GM12873 (cell line): ENCODE data around the gene SAG.

Experiments
- TF ChIP-seq, protein P1 (sequence below): IDR thresholded peaks from 2 replicates; pipeline ENCODE4 v1.5.1; 2012; ENCODE audit warnings: low read depth, mild to moderate bottlenecking, moderate library complexity, low read length, control low read depth; ENCODE audit not compliant: insufficient read depth; ENCODE audit errors: missing control alignments

Gene SAG

DNA sequence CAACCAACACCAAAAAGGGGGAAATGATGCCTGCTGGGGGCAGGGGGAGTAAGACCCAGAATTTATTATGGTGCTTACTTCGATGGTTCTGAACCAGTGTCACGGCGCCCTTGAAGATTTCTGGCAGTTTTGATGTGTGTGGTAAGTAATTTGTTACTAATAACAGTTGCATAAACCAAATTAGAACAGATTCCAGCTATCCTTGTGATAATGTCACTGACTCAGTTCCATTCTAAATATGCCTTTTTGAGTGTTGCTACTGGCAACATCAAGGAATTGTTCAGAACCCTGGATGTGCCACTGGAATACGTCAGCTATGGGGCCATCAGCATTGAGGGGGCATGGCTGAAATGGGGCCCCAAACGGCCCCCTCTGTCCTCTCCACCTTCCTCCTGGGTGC is 11.6 kb downstream of the SAG start:
- TF ChIP-seq, protein P1, sequence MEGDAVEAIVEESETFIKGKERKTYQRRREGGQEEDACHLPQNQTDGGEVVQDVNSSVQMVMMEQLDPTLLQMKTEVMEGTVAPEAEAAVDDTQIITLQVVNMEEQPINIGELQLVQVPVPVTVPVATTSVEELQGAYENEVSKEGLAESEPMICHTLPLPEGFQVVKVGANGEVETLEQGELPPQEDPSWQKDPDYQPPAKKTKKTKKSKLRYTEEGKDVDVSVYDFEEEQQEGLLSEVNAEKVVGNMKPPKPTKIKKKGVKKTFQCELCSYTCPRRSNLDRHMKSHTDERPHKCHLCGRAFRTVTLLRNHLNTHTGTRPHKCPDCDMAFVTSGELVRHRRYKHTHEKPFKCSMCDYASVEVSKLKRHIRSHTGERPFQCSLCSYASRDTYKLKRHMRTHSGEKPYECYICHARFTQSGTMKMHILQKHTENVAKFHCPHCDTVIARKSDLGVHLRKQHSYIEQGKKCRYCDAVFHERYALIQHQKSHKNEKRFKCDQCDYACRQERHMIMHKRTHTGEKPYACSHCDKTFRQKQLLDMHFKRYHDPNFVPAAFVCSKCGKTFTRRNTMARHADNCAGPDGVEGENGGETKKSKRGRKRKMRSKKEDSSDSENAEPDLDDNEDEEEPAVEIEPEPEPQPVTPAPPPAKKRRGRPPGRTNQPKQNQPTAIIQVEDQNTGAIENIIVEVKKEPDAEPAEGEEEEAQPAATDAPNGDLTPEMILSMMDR: no peak

DNA sequence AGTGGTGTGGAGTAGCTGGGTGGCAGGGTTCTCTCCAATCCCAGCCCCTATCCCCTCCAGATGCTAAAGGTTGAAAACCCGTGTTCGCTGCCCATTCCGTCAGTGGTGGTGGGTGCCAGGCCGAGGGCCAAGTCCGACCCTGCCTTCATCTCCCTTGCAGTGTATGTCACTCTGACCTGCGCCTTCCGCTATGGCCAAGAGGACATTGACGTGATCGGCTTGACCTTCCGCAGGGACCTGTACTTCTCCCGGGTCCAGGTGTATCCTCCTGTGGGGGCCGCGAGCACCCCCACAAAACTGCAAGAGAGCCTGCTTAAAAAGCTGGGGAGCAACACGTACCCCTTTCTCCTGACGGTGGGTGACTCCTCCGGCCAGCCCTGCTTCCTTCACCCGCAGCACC is 12.9 kb downstream of the SAG start:
- TF ChIP-seq, protein P1: no peak

DNA sequence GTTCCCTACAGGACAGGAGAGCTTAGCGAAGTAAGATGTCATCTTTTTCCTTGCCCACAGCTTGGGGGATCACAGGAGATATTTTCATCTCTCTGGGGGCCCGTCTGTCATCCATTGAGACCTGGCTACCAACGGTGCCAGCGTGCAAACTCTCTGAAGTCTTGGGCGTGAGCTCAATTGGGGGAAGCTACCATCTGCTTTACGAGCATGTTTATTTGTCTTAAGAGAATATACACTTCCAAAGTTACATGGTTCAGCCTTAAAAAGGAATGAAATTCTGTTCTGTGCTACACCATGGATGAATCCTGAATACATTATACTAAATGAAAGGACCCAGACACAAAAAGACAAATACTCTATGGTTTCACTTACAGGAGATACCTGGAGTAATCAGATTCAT is 13.6 kb downstream of the SAG start:
- TF ChIP-seq, protein P1: no peak

DNA sequence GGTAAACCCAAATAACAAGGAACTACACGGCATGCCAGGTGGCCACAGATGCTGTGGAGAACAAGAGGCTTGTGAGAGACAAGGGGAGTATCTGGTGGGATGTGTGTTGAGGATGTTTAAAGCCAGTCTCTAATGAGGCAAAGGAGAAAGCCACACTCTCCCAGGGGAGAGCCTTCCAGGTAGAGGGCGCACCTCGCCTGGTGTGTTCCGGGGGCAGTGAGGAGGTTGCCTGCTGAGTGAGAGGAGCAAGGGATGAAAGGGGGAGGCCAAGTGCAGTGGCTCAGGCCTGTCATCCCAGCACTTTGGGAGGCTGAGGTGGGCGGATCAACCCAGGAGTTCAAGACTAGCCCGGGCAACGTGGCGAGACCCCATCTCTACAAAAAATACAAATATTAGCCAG is 16.2 kb downstream of the SAG start:
- TF ChIP-seq, protein P1: no peak

DNA sequence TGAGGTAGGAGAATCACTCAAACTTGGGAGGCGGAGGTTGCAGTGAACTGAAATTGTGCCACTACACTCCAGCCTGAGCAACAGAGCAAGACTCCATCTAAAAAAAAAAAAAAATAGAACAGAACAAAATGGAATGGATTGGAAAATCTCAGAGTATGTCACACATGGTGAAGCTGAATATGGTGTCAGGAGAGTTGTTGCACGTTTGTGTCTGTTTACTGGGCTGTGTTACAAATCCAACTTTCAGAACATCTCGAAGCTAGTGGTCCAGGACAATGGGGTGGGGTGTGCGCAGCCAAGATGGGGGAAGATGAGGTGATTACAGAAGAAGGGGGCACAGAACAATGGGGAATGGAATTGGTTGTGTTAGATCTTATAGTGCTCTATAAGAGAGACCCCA is 17.6 kb downstream of the SAG start:
- TF ChIP-seq, protein P1: no peak

DNA sequence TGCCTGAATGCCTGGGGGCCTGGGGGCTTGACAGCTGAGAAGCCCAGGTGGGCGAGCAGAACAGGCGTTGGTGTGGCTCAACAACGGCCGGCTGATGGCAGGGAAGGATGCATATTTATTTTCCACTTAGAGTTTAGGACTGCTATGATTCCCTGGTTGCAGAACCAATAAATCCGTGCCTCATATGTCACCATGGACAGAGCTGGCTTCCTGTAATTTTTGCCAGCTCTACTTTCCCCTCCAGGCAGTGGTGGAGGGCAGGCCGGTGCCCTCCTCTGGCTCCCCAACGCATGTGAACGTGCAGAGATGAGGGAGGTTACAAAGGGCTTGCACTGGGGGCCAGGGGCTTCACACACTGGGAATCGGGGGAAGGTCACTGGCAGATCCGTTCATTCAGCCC is 18.2 kb downstream of the SAG start:
- TF ChIP-seq, protein P1: no peak

DNA sequence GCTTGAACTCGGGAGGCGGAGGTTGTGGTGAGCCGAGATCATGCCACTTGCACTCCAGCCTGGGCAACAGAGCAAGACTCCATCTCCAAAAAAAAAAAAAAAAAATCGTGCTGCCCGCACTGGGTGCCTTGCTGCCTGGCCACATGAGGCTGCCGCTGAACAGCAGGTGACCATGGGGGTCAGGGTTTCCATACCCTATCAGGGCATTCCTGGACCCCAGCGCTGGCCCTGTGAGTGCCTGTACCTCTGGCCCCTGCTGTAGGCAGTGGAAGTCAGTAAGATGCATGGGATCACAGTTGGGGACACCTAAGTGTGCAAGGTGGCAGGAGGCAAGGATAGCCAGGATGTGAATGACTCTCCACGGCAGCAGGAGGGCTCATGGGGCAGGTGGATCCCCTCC is 18.9 kb downstream of the SAG start:
- TF ChIP-seq, protein P1: no peak
